Measurements from ENCODE around the gene RHOJ.
"Not testable (repeated sequence)": the region's sequence is repeated elsewhere in the genome, so short reads cannot be mapped to it uniquely, and the experiment has no call there.

The RHOJ gene

GRCh38 chr14:63204407-63205043, at the start of gene RHOJ:
Gene RHOJ (plus strand): TSS chr14:63204443. CDS start chr14:63204870, 427 bp downstream.
- no peak for DNase-seq

GRCh38 chr14:63155511-63156185, 48.6 kb upstream of the RHOJ start:
- peak; percentile 14 for DNase-seq

- DNase-seq = no peak
Observed at GRCh38 chr14:63157195-63157594, 47.0 kb upstream of the RHOJ start.

GRCh38 chr14:63163306-63163705, 40.9 kb upstream of the RHOJ start:
- DNase-seq = no peak

GRCh38 chr14:63164108-63164683, 40.0 kb upstream of the RHOJ start:
- peak; percentile 56 for DNase-seq

- DNase-seq = not testable (repeated sequence)
Observed at GRCh38 chr14:63165267-63165666, 39.0 kb upstream of the RHOJ start.

- no peak for DNase-seq
Observed at GRCh38 chr14:63167044-63167443, 37.2 kb upstream of the RHOJ start.

- DNase-seq = peak; percentile 49
Observed at GRCh38 chr14:63174760-63175191, 29.5 kb upstream of the RHOJ start.

GRCh38 chr14:63175531-63175930, 28.7 kb upstream of the RHOJ start:
- DNase-seq = no peak

GRCh38 chr14:63178912-63179311, 25.3 kb upstream of the RHOJ start:
- DNase-seq = no peak

- no peak for DNase-seq
Observed at GRCh38 chr14:63179383-63179782, 24.9 kb upstream of the RHOJ start.

- DNase-seq = no peak
Observed at GRCh38 chr14:63180011-63180410, 24.2 kb upstream of the RHOJ start.

GRCh38 chr14:63182968-63183367, 21.3 kb upstream of the RHOJ start:
- DNase-seq = peak; percentile 52

GRCh38 chr14:63186453-63186852, 17.8 kb upstream of the RHOJ start:
- no peak for DNase-seq

- no peak for DNase-seq
Observed at GRCh38 chr14:63191211-63191610, 13.0 kb upstream of the RHOJ start.

GRCh38 chr14:63192085-63192484, 12.2 kb upstream of the RHOJ start:
- DNase-seq = no peak

GRCh38 chr14:63193236-63193635, 11.0 kb upstream of the RHOJ start:
- no peak for DNase-seq

- no peak for DNase-seq
Observed at GRCh38 chr14:63200035-63200740, 4.1 kb upstream of the RHOJ start.

- no peak for DNase-seq
Observed at GRCh38 chr14:63200767-63201166, 3.5 kb upstream of the RHOJ start.

- no peak for DNase-seq
Observed at GRCh38 chr14:63203015-63203414, 1.2 kb upstream of the RHOJ start.

- DNase-seq = peak; percentile 14
Observed at GRCh38 chr14:63203618-63204406, 431 bp upstream of the RHOJ start.

- DNase-seq = no peak
Observed at GRCh38 chr14:63205044-63205575, 867 bp downstream of the RHOJ start.

- no peak for DNase-seq
Observed at GRCh38 chr14:63205866-63206265, 1.6 kb downstream of the RHOJ start.

Measured in DMS53 (cell line).